OCI-LY3 (cell line): Measurements from ENCODE around the gene COA8.

ENCODE experiments used
- CTCF ChIP-seq: fragments of 200-600, 300-600 bp; sonication (generic); IDR thresholded peaks from 2 replicates; pipeline ENCODE4 v1.5.1; 2014; ENCODE audit warnings: antibody characterized with exemption, low read length, low read depth
- EZH2phosphoT487 ChIP-seq: fragments of 200-600 bp; shearing (Covaris generic); IDR thresholded peaks from 2 replicates; pipeline ENCODE4 v1.6.1; 2018; ENCODE audit warnings: antibody characterized with exemption, mixed run types, low read depth

GRCh38 chr14:103548463-103549351 lies 14.1 kb upstream of the COA8 start:
- TF ChIP-seq CTCF, result no peak
- TF ChIP-seq EZH2phosphoT487, result no peak
